Calu3 (cell line): ENCODE data around the gene DTL. TPM values are rescaled to one million over a fixed set of nuclear protein-coding genes. Genes with fewer than 3 reads are reported as not detected.
A peak's percentile ranks its signal among the peaks of the same experiment; 100 is the strongest.
"Not testable (repeated sequence)": the region's sequence is repeated elsewhere in the genome, so short reads cannot be mapped to it uniquely, and the experiment has no call there.

Experiments
- BruUV-seq: library from RNA; stranded (reverse); fragments of 400-500 nt; replicated peaks from 2 replicates; lab custom pipeline; 2021; lab: Mats Ljungman, UMichigan
- CTCF ChIA-PET: fragments of 300-600 bp; sonication (Branson Sonifier 250); formaldehyde crosslinking; loops from one replicate; lab custom pipeline; 2022; ENCODE audit warnings: antibody characterized with exemption; lab: Charles Lee
- DNase-seq: peaks from one replicate; pipeline ENCODE4 v3.0.0; 2022
- H3K27ac Mint-ChIP-seq: one replicate; pipeline ENCODE4 v1.8.0; 2022; ENCODE audit warnings: mixed read lengths; ENCODE audit not compliant: unreplicated experiment
- H3K27me3 Mint-ChIP-seq: one replicate; pipeline ENCODE4 v1.8.0; 2022; ENCODE audit warnings: mixed read lengths; ENCODE audit not compliant: unreplicated experiment
- H3K36me3 Mint-ChIP-seq: one replicate; pipeline ENCODE4 v1.8.0; 2022; ENCODE audit warnings: mild to moderate bottlenecking, moderate library complexity, mixed read lengths; ENCODE audit not compliant: insufficient read depth, unreplicated experiment
- H3K4me1 Mint-ChIP-seq: one replicate; pipeline ENCODE4 v1.8.0; 2022; ENCODE audit warnings: mild to moderate bottlenecking, low read depth, mixed read lengths; ENCODE audit not compliant: unreplicated experiment
- H3K4me3 Mint-ChIP-seq: one replicate; pipeline ENCODE4 v1.8.0; 2022; ENCODE audit warnings: mild to moderate bottlenecking, low read depth, moderate library complexity, mixed read lengths; ENCODE audit not compliant: unreplicated experiment
- H3K9me3 Mint-ChIP-seq: one replicate; pipeline ENCODE4 v1.8.0; 2022; ENCODE audit warnings: low read depth, mixed read lengths; ENCODE audit not compliant: unreplicated experiment
- CTCF ChIP-seq: fragments of 200-600 bp; IDR thresholded peaks from one replicate; pipeline ENCODE4 v1.8.0; 2022; ENCODE audit warnings: antibody characterized with exemption; ENCODE audit not compliant: unreplicated experiment
- intact Hi-C: fragments of 100-400 bp; cut with micrococcal nuclease; formaldehyde crosslinking; loops from one replicate; pipeline ENCODE4 v1.10.0; 2022; ENCODE audit not compliant: unreplicated experiment
- total RNA-seq: library from RNA; stranded (reverse); gene quantifications from 2 replicates; pipeline ENCODE4 v1.2.3, GENCODE V29; 2022

Gene DTL
- total RNA-seq, 1 experiment from 2014 or later: 44.0 TPM

GRCh38 chr1:212020975-212021374 is 14.6 kb upstream of the DTL start:
- Mint-ChIP-seq H3K27ac (no peak overlapping the region), H3K4me1 (no peaks in the 10 kb centered on the region), H3K27me3 (no peaks in the 10 kb centered on the region), H3K9me3 (peaks cover 4% of the 10 kb centered on the region), H3K36me3 (no peaks in the 10 kb centered on the region), H3K4me3 (no peak overlapping the region)
- CTCF ChIA-PET: interaction anchor here (0.6 kb wide), 1 partner anchor 200 kb away, joined by 3 read pairs; no protein-coding TSS in a partner anchor
- no peak for TF ChIP-seq CTCF
- intact Hi-C loops: no loop called here
- DNase-seq: no peak
- no TSS peak for BruUV-seq

- CTCF ChIA-PET: interaction anchor here (0.6 to 1.0 kb wide), 2 partner anchors 13 to 199 kb away, joined by 3 read pairs; no protein-coding TSS in a partner anchor
- TF ChIP-seq CTCF: no peak
Measured at GRCh38 chr1:212021563-212021962, 14.0 kb upstream of the DTL start.

GRCh38 chr1:212022908-212023307 is 12.6 kb upstream of the DTL start:
- H3K27ac Mint-ChIP-seq, H3K9me3 Mint-ChIP-seq, BruUV-seq, intact Hi-C loops, DNase-seq, H3K27me3 Mint-ChIP-seq, H3K4me3 Mint-ChIP-seq, CTCF ChIA-PET, H3K36me3 Mint-ChIP-seq: not testable (repeated sequence)
- H3K4me1 Mint-ChIP-seq: peaks cover 13% of the 10 kb centered on the region

More at GRCh38 chr1:212021563-212021962, 14.0 kb upstream of the DTL start:
- Mint-ChIP-seq H3K9me3 (peaks cover 4% of the 10 kb centered on the region), H3K27me3 (no peaks in the 10 kb centered on the region), H3K4me3 (no peak overlapping the region), H3K27ac (no peak overlapping the region), H3K36me3 (no peaks in the 10 kb centered on the region), H3K4me1 (no peaks in the 10 kb centered on the region)
- no peak for DNase-seq
- BruUV-seq: no TSS peak
- intact Hi-C loops: no loop called here

GRCh38 chr1:212024469-212025149 is 10.9 kb upstream of the DTL start:
- peaks cover 30% of the 10 kb centered on the region for H3K4me1 Mint-ChIP-seq
- TF ChIP-seq CTCF: no peak
- no peaks in the 10 kb centered on the region for H3K36me3 Mint-ChIP-seq

GRCh38 chr1:212027727-212028126 is 7.8 kb upstream of the DTL start:
- H3K4me1 Mint-ChIP-seq: peaks cover 56% of the 10 kb centered on the region
- BruUV-seq, intact Hi-C loops, H3K27me3 Mint-ChIP-seq, H3K4me3 Mint-ChIP-seq, H3K9me3 Mint-ChIP-seq: not testable (repeated sequence)
- DNase-seq: peak; percentile 56
- CTCF ChIA-PET: interaction anchor here (0.6 to 1.3 kb wide), 5 partner anchors 15 to 778 kb away, joined by 3 to 5 read pairs (median 3); no protein-coding TSS in a partner anchor
- H3K36me3 Mint-ChIP-seq: peaks cover 13% of the 10 kb centered on the region
- H3K27ac Mint-ChIP-seq: peak overlapping the region; percentile 54

More at GRCh38 chr1:212024469-212025149, 10.9 kb upstream of the DTL start:
- DNase-seq: no peak
- no TSS peak for BruUV-seq
- CTCF ChIA-PET: no interaction called here
- Mint-ChIP-seq H3K9me3 (peaks cover 4% of the 10 kb centered on the region), H3K4me3 (no peak overlapping the region), H3K27me3 (no peaks in the 10 kb centered on the region), H3K27ac (no peak overlapping the region)
- intact Hi-C loops: no loop called here
